22Rv1 (cell line): ENCODE data around the gene CDH22.

ENCODE experiments used
- CTCF ChIP-seq: fragments of 450-650 bp; IDR thresholded peaks from 2 replicates; pipeline ENCODE4 v1.5.1; 2017; ENCODE audit warnings: mild to moderate bottlenecking
- ZFX ChIP-seq: fragments of 450-650 bp; IDR thresholded peaks from 2 replicates; pipeline ENCODE4 v1.6.1; 2017; ENCODE audit warnings: antibody characterized with exemption, borderline replicate concordance

- no peak for TF ChIP-seq CTCF
- no peak for TF ChIP-seq ZFX
These were observed 136.4 kb downstream of the CDH22 start for GRCh38 chr20:46171909-46172308.
